HG02943 (cell line): ENCODE data around the gene FEV.

Experiments
- ATAC-seq: cut with Tn5 transposase; IDR thresholded peaks from one replicate; pipeline ENCODE4 v1.9.1; 2021; ENCODE audit warnings: mild to moderate bottlenecking, low read depth, moderate library complexity; ENCODE audit not compliant: unreplicated experiment

FEV gene

DNA sequence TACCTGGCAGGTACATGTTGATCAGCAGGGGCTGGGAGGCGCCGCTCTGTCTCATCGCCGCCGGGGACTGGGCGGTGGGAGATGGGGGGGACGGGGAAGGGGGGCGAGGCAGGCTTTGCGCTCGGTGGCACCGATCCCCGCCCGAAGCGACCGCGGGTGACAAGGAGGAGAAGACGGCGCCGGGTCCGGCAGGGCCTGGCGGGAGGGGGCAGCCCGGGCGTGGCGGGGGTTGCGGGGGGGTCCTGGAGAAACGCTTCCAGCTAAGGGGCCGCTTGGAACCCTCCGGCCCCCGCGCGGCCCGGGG, at the start of gene FEV:
TSS of gene FEV (minus strand) at position 164 of the 304 bp plus-strand sequence. CDS start at position 55, 109 bp downstream.
- no peak for ATAC-seq

- ATAC-seq, result no peak
Measured at GRCh38 chr2:219032051-219032745, 47.2 kb upstream of the FEV start.

DNA sequence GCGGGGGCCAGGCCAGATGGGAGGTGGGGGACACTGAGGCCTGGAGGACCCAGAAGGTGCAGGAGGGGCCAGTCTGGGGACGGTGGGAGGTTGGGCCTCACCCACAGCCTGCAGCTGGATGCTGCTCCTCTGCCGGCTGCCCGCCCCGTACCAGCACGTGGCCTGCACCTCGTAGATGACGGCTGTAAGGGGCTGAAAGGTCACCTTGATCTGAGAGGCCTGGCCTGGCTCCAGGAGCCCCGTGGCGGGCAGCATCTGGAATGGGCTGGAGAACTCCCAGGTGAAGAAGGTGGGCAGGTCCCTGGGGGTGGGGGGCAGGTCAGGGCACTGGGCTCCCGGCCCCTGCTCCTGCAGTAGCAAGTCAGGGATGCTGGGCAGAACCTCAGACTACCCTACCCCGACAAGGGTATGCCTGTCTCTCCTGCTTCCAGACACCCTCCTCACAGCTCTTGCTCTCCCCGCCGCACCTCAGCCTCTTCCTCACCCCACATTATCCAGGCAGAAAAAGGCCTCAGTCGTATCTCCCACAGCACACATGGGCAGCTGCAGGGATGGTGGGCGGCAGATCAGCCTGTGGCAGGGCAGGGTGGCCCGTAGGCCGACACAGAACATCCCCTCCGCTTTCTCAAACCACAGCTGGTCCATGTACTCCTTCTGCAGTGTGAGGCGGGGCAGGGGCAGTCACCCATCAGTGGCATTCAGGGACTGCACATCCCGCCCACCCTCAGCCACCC, 46.2 kb upstream of the FEV start:
- no peak for ATAC-seq

- ATAC-seq, result no peak
Measured at GRCh38 chr2:219030177-219030940, 45.4 kb upstream of the FEV start.

DNA sequence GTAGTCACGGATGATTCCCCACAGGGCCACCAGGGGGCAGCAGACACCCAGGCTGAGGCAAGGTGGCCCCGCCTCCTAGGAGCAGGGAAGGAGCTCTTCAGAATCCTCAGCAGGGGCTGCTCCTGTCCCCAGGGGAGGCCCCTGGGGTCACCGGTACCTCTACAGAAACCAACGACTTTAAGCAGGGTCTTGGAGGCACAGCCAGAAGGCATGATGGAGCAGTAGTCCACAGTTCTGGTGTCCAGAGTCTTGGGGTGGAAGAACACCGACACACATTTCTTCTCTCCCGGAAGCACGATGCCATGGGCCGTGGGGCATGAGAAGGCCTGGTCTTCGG, 44.8 kb upstream of the FEV start:
- no peak for ATAC-seq

GRCh38 chr2:219028996-219029828, 44.2 kb upstream of the FEV start:
- ATAC-seq, result no peak

DNA sequence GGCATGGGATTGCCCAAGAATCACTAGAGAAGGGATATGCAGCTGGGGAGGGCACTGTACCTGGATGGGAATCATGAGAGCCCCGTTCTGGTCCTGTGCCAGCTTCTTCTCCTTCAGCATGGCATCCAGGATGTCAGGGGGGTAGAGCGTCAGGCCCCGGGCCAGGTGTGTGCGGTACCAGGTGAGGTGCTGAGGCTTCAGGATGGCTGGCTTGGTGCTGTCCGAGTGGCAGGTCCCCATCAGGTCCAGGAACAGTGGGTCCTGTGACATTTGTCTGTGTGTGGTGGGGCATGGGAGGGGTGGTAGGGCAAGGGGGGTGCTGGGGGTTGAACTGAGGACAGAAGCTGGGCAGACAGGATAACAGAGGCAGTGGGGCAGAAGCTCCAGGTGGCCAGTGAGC, 43.2 kb upstream of the FEV start:
- no peak for ATAC-seq

DNA sequence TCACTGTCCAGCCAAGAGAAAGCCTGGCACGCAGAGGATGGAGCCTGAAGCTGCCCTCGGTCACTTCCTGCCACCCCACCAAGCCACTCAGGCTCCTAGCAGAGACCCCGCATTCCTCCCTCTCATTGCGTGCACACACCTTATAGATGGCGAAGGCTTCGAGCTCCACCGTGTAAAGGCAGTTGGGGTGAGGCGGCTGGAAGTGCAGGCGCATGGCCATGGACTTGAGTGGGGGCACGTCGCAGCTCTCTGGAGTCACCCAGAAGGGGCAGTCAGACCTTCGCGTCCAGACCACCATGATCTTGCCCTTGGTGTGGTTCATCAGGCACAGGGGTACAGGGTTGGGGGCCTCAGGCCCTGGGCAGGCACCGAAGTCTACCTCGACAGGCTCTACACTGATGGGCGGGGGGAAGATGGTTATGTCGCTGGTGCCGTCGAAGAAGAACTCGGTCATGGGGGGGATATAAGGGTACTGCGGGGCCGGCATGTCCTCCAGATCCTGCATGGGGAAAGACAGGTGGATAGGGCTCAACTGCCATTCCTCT, 42.6 kb upstream of the FEV start:
- ATAC-seq, result no peak

- ATAC-seq, result no peak
Measured at GRCh38 chr2:219026946-219027345, 42.0 kb upstream of the FEV start.

DNA sequence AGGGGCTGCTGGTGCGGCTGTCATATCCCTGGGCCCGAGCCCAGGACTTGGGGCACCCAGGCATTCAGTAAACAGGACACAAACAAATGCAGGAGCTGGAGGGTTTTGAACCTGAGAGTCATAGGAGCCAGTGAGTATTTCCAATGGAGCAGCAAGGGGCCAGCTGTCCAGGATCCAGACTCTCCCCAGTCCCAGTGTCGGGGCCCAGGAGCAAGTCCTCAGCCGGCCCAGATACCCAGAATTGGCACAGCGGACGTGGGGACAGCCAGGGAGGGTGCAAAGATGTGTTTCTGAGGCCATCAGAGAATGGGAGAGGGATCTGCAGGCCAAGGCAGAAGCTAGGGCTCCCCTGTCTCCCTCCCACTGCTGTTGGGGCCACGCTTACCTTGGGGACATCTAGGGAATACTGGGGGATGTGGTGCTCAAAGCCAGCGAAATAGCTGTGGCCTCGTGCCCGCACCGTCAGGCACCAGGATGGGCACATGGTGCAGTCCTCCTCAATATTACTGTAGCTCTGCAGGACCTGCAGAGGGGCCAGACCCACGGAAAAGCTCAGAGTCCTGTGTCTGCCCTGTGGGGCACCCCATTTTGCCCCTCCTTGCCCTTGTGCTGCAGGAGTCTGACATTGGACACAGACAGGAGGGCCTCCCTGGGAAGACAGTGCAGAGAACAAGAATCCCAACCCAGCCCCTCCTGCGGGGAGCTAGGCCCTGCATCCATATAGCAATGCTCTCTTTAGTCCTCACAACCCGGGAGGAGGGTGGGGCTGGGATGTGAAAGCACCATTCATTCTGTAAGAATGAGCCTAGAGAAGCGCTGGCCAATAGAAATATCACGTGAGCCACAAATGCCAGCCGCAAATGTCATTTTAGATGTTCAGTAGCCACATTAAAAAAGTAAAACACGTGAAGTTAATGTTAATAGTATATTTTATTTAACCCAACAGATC, 40.9 kb upstream of the FEV start:
- ATAC-seq, result no peak

- no peak for ATAC-seq
Measured at GRCh38 chr2:219024059-219024458, 39.1 kb upstream of the FEV start.

GRCh38 chr2:219023045-219023605, 38.1 kb upstream of the FEV start:
- no peak for ATAC-seq

DNA sequence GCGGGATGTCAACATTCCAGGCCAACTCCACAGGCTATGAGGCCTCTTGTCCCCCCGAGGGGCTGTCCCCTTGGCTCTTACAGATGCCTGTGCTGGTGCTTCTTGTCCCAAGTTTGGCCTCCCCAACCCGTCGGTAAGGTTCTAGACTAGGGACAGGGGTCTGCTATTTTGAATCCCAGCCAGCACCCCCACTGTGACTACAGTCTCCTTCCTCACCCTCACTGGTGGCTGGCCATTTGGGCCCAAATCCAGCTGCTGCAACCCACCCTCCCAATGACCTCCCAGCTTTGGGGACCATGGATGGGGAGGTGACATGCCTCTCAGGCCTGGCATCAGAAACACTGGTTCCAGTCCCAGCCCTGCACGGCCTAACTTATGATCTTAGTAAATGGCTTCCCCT, 37.6 kb upstream of the FEV start:
- no peak for ATAC-seq

GRCh38 chr2:219022041-219022440, 37.1 kb upstream of the FEV start:
- ATAC-seq, result no peak

DNA sequence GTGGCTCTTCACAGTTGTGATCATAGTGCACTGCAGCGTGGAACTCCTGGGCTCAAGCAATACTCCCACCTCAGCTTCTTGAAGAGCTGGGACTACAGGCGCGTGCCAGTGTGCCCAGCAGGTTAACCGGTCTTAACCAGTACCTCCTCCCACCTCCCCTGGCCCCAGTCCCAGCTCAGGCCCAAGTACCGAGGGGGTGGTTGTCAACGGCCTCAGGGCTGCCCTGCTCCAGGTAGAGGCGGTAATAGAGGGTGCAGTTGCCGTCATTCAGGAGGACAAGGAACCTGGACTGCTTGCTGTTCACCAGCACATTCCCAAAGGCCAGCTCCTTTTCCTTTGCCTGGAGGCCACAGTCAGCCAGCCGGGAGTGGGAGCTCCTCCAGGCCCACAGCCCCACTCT, 36.6 kb upstream of the FEV start:
- no peak for ATAC-seq

DNA sequence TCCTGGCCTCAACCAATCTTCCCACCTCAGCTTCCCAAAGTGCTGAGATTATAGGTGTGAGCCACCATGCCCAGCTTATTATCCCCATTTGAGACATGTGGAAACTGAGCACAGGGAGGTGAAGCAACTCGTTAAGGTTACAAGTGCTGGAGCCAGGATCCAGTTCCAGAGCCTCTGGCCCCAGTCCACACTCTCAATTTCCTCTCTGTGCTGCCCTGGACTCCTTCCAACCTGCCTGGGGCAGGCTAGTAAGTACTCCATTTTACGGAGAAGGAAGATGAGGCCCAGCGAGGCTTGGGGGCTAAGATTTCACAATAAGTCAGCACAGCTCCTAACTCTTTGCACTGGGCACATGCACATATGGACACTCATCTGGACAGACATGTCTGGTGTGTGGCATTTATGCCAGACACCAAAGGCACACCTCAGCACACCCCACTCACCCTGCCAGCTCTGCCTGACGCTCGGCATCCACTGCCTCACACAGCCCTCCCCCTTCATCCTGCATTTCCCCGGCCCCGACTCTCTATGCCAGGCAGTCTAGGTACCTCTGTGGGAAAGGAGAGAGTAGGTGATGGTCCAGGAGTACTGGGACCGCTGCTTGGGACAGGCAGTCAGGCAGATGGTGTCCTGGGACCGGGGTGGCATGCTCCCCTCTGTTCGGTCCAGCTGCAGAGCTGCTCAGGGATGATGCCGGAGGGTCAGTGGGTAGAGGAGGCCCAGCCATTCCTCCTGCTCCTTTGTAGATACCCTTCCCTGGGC, 35.8 kb upstream of the FEV start:
- ATAC-seq, result no peak

DNA sequence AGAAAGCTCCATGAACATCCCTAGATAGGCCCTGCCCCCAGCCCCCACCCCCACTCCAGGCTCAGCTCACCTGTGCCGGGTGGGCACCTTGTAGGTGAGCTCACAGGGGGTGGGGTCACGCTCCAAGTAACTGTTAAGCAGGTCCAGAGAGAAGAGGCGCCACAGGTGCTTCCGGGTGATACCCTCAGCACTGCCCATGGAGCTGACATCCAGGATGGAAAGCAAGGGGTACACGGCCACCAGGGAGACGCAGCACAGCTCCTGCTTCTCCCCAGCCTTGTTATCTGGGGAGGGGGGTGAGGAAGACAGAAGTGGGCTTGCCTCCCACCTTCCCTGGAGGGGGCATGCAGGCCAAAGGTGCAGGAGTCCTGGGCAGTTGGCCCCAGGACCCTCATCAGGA, 34.5 kb upstream of the FEV start:
- no peak for ATAC-seq

DNA sequence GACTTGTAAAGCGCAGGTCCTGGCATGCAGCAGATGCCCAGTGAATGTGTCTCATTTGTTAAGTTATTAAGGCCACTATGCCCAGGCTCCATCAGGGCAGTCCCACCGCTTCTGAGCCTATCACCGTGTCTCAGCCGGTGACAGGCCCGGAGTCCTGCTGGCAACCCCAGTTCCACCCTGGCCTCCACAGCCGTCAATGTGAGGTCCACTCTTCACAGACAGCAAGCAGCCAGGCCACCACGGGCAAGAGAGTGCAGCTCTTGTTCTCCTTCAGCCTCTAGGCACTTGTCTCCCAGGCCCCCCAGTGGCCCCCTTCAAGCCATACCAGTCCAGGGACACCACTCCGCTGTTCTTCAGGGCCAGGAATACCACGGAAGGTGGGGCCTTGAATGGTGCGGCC, 33.7 kb upstream of the FEV start:
- ATAC-seq, result no peak

- no peak for ATAC-seq
Measured at GRCh38 chr2:219018286-219018685, 33.3 kb upstream of the FEV start.
